Activated T-cell treated with anti-CD3 and anti-CD28 coated beads for 4 hours (primary cell): ENCODE data around the gene MYO5A.

Source experiments
- DNase-seq: peaks from one replicate; pipeline ENCODE4 v3.0.0-alpha.2; 2020

MYO5A gene

GRCh38 chr15:52284164-52284563 is 244.5 kb downstream of the MYO5A start:
- no peak for DNase-seq

- DNase-seq = no peak
These were observed 245.4 kb downstream of the MYO5A start for GRCh38 chr15:52283281-52283680.

- DNase-seq = no peak
These were observed 246.3 kb downstream of the MYO5A start for GRCh38 chr15:52282418-52282817.

GRCh38 chr15:52281085-52282035 is 247.3 kb downstream of the MYO5A start:
- no peak for DNase-seq

- DNase-seq = no peak
These were observed 248.2 kb downstream of the MYO5A start for GRCh38 chr15:52280326-52281084.

GRCh38 chr15:52278636-52279367 is 249.9 kb downstream of the MYO5A start:
- DNase-seq = no peak

- no peak for DNase-seq
These were observed 250.5 kb downstream of the MYO5A start for GRCh38 chr15:52278135-52278534.

- DNase-seq = no peak
These were observed 251.1 kb downstream of the MYO5A start for GRCh38 chr15:52277575-52277974.

GRCh38 chr15:52276256-52276770 is 252.4 kb downstream of the MYO5A start:
- DNase-seq = no peak

GRCh38 chr15:52263563-52264282 is 265.0 kb downstream of the MYO5A start:
- DNase-seq = no peak

GRCh38 chr15:52262364-52262763 is 266.3 kb downstream of the MYO5A start:
- DNase-seq = no peak

- no peak for DNase-seq
These were observed 267.0 kb downstream of the MYO5A start for GRCh38 chr15:52261498-52262242.

- DNase-seq = no peak
These were observed 267.7 kb downstream of the MYO5A start for GRCh38 chr15:52261026-52261425.

GRCh38 chr15:52259503-52259902 is 269.2 kb downstream of the MYO5A start:
- DNase-seq = no peak

- DNase-seq = no peak
These were observed 270.2 kb downstream of the MYO5A start for GRCh38 chr15:52258461-52258860.

GRCh38 chr15:52257734-52258062 is 271.0 kb downstream of the MYO5A start:
- no peak for DNase-seq
